Suprapubic skin (tissue), 3 donors: ENCODE results near the gene CDH4.

Experiments used
- POLR2A ChIP-seq, 2 donors: fragments of 450-650 bp; IDR thresholded peaks; one replicate each; pipeline ENCODE4 v1.6.1; 2017; ENCODE audit warnings: antibody characterized with exemption in 2 of 2, mild to moderate bottlenecking in 2 of 2, moderate library complexity in 2 of 2
- TF ChIP-seq, protein P1 (sequence below), 2 donors: fragments of 200-600 bp in 1 of 2; fragments of 450-650 bp in 1 of 2; sonication (generic) in 1 of 2; IDR thresholded peaks; one replicate each; pipeline ENCODE4 v1.5.1; 2016 to 2019; ENCODE audit warnings: antibody characterized with exemption in 2 of 2, mild to moderate bottlenecking in 1 of 2, moderate library complexity in 1 of 2

DNA sequence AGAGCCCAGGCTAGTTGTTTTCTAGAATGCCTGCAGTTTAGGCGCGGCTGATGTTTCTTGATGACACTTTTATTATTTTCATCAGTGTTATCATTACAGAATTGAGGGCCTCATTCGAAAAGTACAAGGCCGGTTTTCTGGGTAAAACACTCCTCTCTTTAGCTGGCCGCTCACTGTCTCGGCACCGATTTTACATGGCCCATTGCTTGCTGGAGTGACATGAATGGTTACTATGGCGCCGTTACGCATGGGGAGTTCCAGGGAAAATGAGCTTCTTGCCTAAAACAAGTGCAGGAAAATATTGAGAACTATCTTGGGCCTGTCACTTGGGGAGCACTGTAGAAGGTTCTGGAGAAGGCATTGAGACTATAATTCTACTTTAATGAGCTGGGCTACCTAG is 317.8 kb downstream of the CDH4 start:
- TF ChIP-seq, protein P1, sequence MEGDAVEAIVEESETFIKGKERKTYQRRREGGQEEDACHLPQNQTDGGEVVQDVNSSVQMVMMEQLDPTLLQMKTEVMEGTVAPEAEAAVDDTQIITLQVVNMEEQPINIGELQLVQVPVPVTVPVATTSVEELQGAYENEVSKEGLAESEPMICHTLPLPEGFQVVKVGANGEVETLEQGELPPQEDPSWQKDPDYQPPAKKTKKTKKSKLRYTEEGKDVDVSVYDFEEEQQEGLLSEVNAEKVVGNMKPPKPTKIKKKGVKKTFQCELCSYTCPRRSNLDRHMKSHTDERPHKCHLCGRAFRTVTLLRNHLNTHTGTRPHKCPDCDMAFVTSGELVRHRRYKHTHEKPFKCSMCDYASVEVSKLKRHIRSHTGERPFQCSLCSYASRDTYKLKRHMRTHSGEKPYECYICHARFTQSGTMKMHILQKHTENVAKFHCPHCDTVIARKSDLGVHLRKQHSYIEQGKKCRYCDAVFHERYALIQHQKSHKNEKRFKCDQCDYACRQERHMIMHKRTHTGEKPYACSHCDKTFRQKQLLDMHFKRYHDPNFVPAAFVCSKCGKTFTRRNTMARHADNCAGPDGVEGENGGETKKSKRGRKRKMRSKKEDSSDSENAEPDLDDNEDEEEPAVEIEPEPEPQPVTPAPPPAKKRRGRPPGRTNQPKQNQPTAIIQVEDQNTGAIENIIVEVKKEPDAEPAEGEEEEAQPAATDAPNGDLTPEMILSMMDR (IDR thresholded peaks at IDR 0.05) = no peak
- TF ChIP-seq POLR2A (IDR thresholded peaks at IDR 0.05) = no peak
